ENCODE measurements around the gene CALD1. TPM values are rescaled to one million over a fixed set of nuclear protein-coding genes. Genes with fewer than 3 reads are reported as not detected.

CALD1 gene
- total RNA-seq, 4 donors from 2014 or later = 351 to 1,046 (median 551) TPM

- H3K4me3 ChIP-seq = no peak overlapping the region
- peak overlapping the region; percentile 70 to 89 for H3K27ac ChIP-seq
- no peaks in the 10 kb centered on the region for H3K9me3 ChIP-seq
- peaks cover 11 to 30% of the 10 kb centered on the region in 2 donors for H3K4me1 ChIP-seq
- no peaks in the 10 kb centered on the region for H3K27me3 ChIP-seq
- TF ChIP-seq CTCF (IDR thresholded peaks at IDR 0.05) = no peak
- TF ChIP-seq POLR2A (IDR thresholded peaks at IDR 0.05) = no peak
- no peaks in the 10 kb centered on the region for H3K36me3 ChIP-seq
- no peak for DNase-seq
- intact Hi-C loops (cut with DNase I; ENCODE audit: low total_unique reads) = no loop called here
Measured at GRCh38 chr7:134811765-134812164, 32.3 kb downstream of the CALD1 start.

DNA sequence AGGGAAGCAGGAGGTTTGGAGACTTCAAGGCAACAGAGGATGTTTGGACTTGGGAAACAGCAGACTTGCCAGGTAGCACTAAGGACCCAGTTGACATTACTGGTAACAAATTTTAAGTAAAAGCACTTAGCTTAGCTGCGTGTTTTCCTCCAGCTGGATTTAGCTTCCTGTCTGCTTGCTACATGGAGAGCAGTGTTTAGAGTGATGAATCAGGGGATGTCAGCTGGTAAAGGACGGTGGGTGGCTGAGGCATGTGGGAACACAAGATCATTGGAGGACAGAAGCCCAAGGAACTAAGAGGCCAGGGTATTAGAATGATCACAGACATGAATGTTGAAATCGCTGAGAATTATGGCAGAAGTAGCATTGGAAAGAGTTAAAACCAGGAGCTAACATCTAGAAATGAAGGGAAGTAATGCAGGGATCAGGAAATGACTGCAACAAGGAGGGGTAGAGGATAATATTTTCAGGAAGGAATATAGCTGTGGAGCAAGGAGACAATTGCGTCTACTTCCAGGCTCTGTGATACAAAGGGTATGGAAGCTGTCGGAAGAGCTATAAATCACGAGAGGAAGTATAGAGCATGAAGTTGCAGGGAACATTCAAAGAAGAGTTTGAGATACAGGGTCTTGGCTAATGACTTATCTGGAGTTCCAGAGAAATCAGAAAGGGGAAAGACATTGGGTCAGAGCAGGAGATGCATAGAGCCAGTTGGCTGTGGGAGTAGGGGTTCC is 34.4 kb downstream of the CALD1 start:
- peaks cover 11 to 35% of the 10 kb centered on the region in 2 donors for H3K4me1 ChIP-seq
- TF ChIP-seq CTCF (IDR thresholded peaks at IDR 0.05) (no peak), POLR2A (IDR thresholded peaks at IDR 0.05) (no peak)
- no peak overlapping the region for H3K4me3 ChIP-seq
- no peaks in the 10 kb centered on the region for H3K36me3 ChIP-seq
- intact Hi-C loops (cut with DNase I; ENCODE audit: low total_unique reads) = no loop called here
- no peaks in the 10 kb centered on the region for H3K9me3 ChIP-seq
- H3K27ac ChIP-seq = peak overlapping the region; percentile 70 to 89
- no peak for DNase-seq
- H3K27me3 ChIP-seq = no peaks in the 10 kb centered on the region

- Histone ChIP-seq H3K9me3 (no peaks in the 10 kb centered on the region), H3K36me3 (no peaks in the 10 kb centered on the region), H3K4me1 (peaks cover 11 to 37% of the 10 kb centered on the region in 2 donors), H3K27ac (peak overlapping the region; percentile 70 to 89), H3K27me3 (no peaks in the 10 kb centered on the region), H3K4me3 (no peak overlapping the region)
- TF ChIP-seq POLR2A (IDR thresholded peaks at IDR 0.05) (no peak), CTCF (IDR thresholded peaks at IDR 0.05) (no peak)
- no peak for DNase-seq
- intact Hi-C loops (cut with DNase I; ENCODE audit: low total_unique reads) = no loop called here
Measured at GRCh38 chr7:134814730-134815364, 35.4 kb downstream of the CALD1 start.

GRCh38 chr7:134818613-134819345 is 39.3 kb downstream of the CALD1 start:
- Histone ChIP-seq H3K36me3 (no peaks in the 10 kb centered on the region), H3K4me1 (peaks cover 0 to 17% of the 10 kb centered on the region in 2 donors), H3K9me3 (no peaks in the 10 kb centered on the region), H3K4me3 (no peak overlapping the region), H3K27ac (peak overlapping the region; percentile 22 to 40), H3K27me3 (no peaks in the 10 kb centered on the region)
- no peak for DNase-seq
- TF ChIP-seq CTCF (IDR thresholded peaks at IDR 0.05) (no peak), POLR2A (IDR thresholded peaks at IDR 0.05) (no peak)
- intact Hi-C loops (cut with DNase I; ENCODE audit: low total_unique reads) = no loop called here

GRCh38 chr7:134819401-134819800 is 40.0 kb downstream of the CALD1 start:
- Histone ChIP-seq H3K27me3 (no peaks in the 10 kb centered on the region), H3K9me3 (no peaks in the 10 kb centered on the region), H3K36me3 (no peaks in the 10 kb centered on the region), H3K4me3 (no peak overlapping the region), H3K4me1 (peaks cover 0 to 17% of the 10 kb centered on the region in 2 donors), H3K27ac (peak overlapping the region in 1 of 2 donors; percentile 22)
- intact Hi-C loops (cut with DNase I; ENCODE audit: low total_unique reads) = no loop called here
- TF ChIP-seq POLR2A (IDR thresholded peaks at IDR 0.05) (no peak), CTCF (IDR thresholded peaks at IDR 0.05) (no peak)
- DNase-seq = no peak

All from uterus (tissue), 4 donors.